Femur (tissue), 1 donor: ENCODE data around the gene ZCCHC24.

Source experiments
- DNase-seq: peaks from one replicate; pipeline ENCODE4 v3.0.0-alpha.2; 2017

Gene ZCCHC24

GRCh38 chr10:79445161-79445976 lies at the start of gene ZCCHC24:
ZCCHC24 (minus strand) TSS chr10:79445624; CDS start chr10:79445440, 184 bp downstream.
- peak; percentile 99 for DNase-seq

GRCh38 chr10:79493806-79494205 lies 48.4 kb upstream of the ZCCHC24 start:
- no peak for DNase-seq

GRCh38 chr10:79492839-79493238 lies 47.4 kb upstream of the ZCCHC24 start:
- no peak for DNase-seq

- no peak for DNase-seq
Measured at GRCh38 chr10:79492256-79492655, 46.8 kb upstream of the ZCCHC24 start.

- no peak for DNase-seq
Measured at GRCh38 chr10:79491143-79491835, 45.9 kb upstream of the ZCCHC24 start.

- DNase-seq: peak; percentile 80
Measured at GRCh38 chr10:79490400-79491142, 45.1 kb upstream of the ZCCHC24 start.

GRCh38 chr10:79488870-79489269 lies 43.4 kb upstream of the ZCCHC24 start:
- no peak for DNase-seq

GRCh38 chr10:79488336-79488735 lies 42.9 kb upstream of the ZCCHC24 start:
- peak; percentile 63 for DNase-seq

- peak; percentile 72 for DNase-seq
Measured at GRCh38 chr10:79487296-79488194, 42.1 kb upstream of the ZCCHC24 start.

- DNase-seq: no peak
Measured at GRCh38 chr10:79484476-79484875, 39.1 kb upstream of the ZCCHC24 start.

GRCh38 chr10:79483948-79484347 lies 38.5 kb upstream of the ZCCHC24 start:
- DNase-seq: peak; percentile 59

GRCh38 chr10:79483299-79483698 lies 37.9 kb upstream of the ZCCHC24 start:
- DNase-seq: no peak

GRCh38 chr10:79482741-79483140 lies 37.3 kb upstream of the ZCCHC24 start:
- DNase-seq: no peak

- DNase-seq: no peak
Measured at GRCh38 chr10:79482304-79482703, 36.9 kb upstream of the ZCCHC24 start.

GRCh38 chr10:79479283-79479909 lies 34.0 kb upstream of the ZCCHC24 start:
- no peak for DNase-seq

GRCh38 chr10:79477456-79477855 lies 32.0 kb upstream of the ZCCHC24 start:
- no peak for DNase-seq

- DNase-seq: no peak
Measured at GRCh38 chr10:79476645-79477044, 31.2 kb upstream of the ZCCHC24 start.

- DNase-seq: no peak
Measured at GRCh38 chr10:79475877-79476276, 30.5 kb upstream of the ZCCHC24 start.

GRCh38 chr10:79475119-79475653 lies 29.8 kb upstream of the ZCCHC24 start:
- no peak for DNase-seq

- DNase-seq: no peak
Measured at GRCh38 chr10:79473496-79474095, 28.2 kb upstream of the ZCCHC24 start.

- DNase-seq: no peak
Measured at GRCh38 chr10:79472951-79473350, 27.5 kb upstream of the ZCCHC24 start.
